ENCODE measurements around the gene CAB39.

The CAB39 gene

DNA sequence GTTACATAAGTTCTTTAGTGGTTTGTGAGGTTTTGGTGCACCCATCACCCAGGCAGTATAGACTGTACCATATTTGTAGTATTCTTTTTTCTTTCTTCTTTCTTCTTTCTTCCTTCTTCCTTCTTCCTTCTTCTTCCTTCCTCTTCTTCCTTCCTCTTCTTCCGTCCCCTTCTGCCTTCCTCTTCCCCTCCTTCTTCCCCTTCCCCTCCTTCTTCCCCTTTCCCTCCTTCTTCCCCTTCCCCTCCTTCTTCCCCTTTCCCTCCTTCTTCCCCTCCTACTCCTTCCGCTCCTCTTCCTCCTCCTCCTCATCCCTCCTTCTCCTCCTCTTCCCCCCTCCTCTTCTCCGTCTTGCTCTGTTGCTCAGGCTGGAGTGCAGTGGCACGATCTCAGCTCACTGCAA is 41.6 kb downstream of the CAB39 start:
- H3K4me3 ChIP-seq (ENCODE audit: low read length): no peak overlapping the region

DNA sequence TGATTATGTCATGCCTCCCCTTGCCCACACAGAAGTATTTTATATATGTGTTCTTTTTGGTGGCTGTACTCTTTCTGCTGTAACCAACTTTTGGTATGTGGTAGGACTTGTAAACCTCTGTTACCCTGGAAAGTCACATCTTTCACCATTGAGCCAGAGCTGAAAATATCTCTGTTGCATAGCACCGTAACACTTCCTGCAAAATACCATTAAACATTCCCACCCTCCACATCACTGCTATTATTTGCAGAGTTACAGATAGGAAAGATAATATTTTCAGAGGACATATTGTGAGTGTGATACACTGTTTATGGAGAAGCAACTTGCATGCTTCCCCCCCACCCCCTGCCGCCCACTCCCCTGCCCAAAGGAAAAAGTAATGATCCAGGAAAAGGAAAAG is 44.8 kb downstream of the CAB39 start:
- peak; percentile 88 for DNase-seq (ENCODE audit: low read depth)
- TF ChIP-seq, protein P1, sequence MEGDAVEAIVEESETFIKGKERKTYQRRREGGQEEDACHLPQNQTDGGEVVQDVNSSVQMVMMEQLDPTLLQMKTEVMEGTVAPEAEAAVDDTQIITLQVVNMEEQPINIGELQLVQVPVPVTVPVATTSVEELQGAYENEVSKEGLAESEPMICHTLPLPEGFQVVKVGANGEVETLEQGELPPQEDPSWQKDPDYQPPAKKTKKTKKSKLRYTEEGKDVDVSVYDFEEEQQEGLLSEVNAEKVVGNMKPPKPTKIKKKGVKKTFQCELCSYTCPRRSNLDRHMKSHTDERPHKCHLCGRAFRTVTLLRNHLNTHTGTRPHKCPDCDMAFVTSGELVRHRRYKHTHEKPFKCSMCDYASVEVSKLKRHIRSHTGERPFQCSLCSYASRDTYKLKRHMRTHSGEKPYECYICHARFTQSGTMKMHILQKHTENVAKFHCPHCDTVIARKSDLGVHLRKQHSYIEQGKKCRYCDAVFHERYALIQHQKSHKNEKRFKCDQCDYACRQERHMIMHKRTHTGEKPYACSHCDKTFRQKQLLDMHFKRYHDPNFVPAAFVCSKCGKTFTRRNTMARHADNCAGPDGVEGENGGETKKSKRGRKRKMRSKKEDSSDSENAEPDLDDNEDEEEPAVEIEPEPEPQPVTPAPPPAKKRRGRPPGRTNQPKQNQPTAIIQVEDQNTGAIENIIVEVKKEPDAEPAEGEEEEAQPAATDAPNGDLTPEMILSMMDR (conservative IDR thresholded peaks at IDR 0.05; ENCODE audit: low read length): no peak

More for the DNA sequence above, 41.6 kb downstream of the CAB39 start:
- no peak for DNase-seq (ENCODE audit: low read depth)
- TF ChIP-seq, protein P1 (conservative IDR thresholded peaks at IDR 0.05; ENCODE audit: low read length): no peak

DNA sequence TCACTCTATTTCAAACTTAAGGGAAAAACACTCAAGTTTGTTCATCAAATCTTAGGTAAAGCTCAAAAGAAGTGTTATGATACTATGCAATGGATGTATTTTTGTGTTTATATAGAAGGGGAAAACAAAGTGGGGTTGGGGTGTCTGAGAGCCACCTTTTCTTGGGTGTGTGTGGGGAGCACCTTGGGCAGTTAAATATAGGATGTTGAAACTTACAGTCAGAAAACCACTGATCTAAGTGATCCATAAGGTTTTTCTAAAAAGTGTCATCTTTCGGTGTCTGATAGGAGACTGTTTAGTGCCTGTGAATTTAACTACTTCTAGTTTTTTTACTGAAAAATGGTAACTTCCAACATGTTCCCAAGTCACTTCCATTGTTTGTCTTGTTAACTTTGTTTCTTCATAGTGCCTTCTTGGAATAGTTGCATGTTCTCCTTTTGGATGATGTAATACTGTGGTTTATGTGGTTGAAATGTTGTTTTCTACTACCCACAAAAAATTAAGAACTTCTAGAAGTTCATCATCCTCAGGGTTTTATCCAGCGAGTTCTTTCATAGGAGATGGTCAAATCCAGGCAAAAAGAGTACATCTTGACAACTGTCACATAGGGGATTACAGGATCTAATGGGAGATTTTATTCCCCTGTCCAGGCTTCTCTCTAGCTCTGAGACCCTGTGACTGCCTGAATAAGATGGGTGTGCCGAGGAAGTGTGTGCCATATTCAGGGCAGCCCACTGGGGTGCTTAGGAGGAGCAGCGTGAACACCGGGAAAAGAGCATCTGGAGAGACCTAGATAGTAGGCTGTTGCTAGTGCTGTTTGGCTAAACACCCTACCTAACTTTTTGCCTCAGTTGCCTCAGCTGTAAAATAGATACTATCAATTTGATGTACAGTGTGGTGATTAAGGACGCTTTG is 46.2 kb downstream of the CAB39 start:
- no peak overlapping the region for H3K4me3 ChIP-seq (ENCODE audit: low read length)
- peak; percentile 93 for DNase-seq (ENCODE audit: low read depth)
- TF ChIP-seq, protein P1 (conservative IDR thresholded peaks at IDR 0.05; ENCODE audit: low read length): no peak

More for the DNA sequence above, 44.8 kb downstream of the CAB39 start:
- H3K4me3 ChIP-seq (ENCODE audit: low read length): no peak overlapping the region

DNA sequence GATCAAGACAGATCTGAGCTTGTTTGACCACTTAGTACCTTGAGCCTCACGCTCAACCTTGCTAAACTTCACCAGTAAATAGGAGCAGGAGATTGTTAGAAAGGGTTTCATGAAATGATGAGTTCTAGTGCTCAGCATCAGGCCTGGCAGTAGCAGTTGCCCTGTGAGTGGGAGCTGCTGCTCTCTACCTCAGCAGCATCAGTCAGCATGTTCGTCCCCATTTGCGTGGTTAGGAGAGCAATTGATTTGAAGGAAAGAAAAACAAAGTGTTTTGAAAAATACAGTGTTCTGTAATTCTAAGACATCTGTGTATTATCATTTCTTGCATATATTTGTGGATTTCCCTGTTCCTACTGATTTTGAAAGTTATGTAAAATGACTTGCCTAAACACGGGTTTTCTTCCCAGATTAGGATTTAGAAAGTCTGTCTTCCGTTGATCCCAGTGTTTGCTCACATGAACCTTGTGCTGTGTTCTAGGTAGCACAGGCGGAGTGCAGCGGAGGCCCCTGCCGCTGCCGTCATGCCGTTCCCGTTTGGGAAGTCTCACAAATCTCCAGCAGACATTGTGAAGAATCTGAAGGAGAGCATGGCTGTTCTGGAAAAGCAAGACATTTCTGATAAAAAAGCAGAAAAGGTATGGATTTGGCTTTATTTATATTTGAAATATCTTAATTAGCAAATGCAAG is 47.0 kb downstream of the CAB39 start:
- H3K4me3 ChIP-seq (ENCODE audit: low read length): no peak overlapping the region
- TF ChIP-seq, protein P1 (conservative IDR thresholded peaks at IDR 0.05; ENCODE audit: low read length): no peak
- DNase-seq (ENCODE audit: low read depth): no peak

DNA sequence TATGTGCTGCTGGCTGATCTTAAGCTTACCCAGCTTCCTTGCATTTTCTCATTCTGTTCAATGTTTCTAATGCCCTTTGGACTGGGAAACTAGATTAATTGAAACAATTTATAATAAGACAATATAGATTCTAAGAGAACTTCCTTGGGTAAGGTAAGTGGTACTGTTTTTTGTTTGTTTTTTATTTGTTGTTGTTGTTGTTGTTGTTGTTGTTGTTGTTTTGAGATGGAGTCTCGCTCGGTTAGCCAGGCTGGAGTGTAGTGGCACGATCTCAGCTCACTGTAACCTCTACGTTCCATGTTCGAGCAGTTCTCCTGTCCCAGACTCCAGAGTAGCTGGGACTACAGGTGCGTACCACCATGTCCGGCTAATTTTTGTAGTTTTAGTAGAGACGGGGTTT is 49.1 kb downstream of the CAB39 start:
- TF ChIP-seq, protein P1 (conservative IDR thresholded peaks at IDR 0.05; ENCODE audit: low read length): no peak
- no peak overlapping the region for H3K4me3 ChIP-seq (ENCODE audit: low read length)
- DNase-seq (ENCODE audit: low read depth): no peak

DNA sequence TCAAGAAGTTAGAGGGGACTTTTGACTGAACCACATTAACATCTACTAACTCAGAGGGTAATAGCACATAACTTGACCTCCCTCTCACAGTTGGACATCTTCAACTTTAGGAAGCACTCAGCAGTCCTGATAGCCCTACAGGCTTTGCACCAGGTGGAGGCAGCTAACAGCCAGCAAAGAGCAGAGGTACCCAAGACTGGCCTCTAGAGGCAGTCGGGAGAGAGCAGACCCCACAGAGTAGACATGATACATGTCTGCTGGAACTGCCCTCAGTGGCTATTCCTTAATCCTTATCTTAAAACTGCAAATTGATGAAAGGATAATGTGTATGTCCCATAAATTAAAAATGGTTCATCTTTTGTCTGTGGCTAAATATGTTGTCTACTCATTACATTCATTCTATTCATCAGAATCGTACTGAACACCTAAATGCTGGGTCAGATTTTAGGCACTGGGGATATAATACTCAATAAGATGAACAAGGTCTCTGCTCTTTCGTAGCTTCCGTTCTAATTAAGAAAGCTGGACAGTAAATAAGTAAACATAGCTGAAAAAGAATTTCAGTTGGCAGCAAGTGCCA is 49.8 kb downstream of the CAB39 start:
- no peak for DNase-seq (ENCODE audit: low read depth)
- TF ChIP-seq, protein P1 (conservative IDR thresholded peaks at IDR 0.05; ENCODE audit: low read length): peak; percentile 48
- no peak overlapping the region for H3K4me3 ChIP-seq (ENCODE audit: low read length)
